Keratinocyte (primary cell): Measurements from ENCODE around the gene TOP2A.

Experiments
- CTCF ChIP-seq, 3 experiments: IDR thresholded peaks in 1 of 3; conservative IDR thresholded peaks in 1 of 3; optimal IDR thresholded peaks in 1 of 3; 2 replicates in 2 of 3; 3 replicates in 1 of 3; pipeline versions ENCODE3 to v1.5.1; 2011; ENCODE audit warnings: low read length in 3 of 3, mild to moderate bottlenecking in 3 of 3, moderate library complexity in 2 of 3, control low read depth in 1 of 3, inconsistent platforms in 1 of 3; ENCODE audit not compliant: insufficient read depth in 2 of 3; ENCODE audit errors: extremely low read depth in 1 of 3
- EZH2 ChIP-seq: IDR thresholded peaks from one replicate; pipeline ENCODE4 v1.6.1; 2012; ENCODE audit warnings: inconsistent platforms, mild to moderate bottlenecking, low read length, moderate library complexity

GRCh38 chr17:40447806-40448205 is 30.1 kb upstream of the TOP2A start:
- TF ChIP-seq CTCF (optimal IDR thresholded peaks at IDR 0.05 in 1 of 3, IDR thresholded peaks at IDR 0.05 in 1 of 3, conservative IDR thresholded peaks at IDR 0.05 in 1 of 3; ENCODE audit: extremely low read depth in 1 of 3, insufficient read depth in 2 of 3, low read length in 3 of 3), result no peak
- TF ChIP-seq EZH2, result no peak
